K562 (cell line): ENCODE data around the gene GPC1. TPM values are rescaled to one million over a fixed set of nuclear protein-coding genes. Genes with fewer than 3 reads are reported as not detected.

Source experiments
- BMI1 ChIP-seq: fragments of 150-350 bp; IDR thresholded peaks from 2 replicates; pipeline ENCODE4 v1.6.1; 2014; ENCODE audit warnings: low read length
- CCAR2 ChIP-seq: fragments of 200-400 bp; formaldehyde crosslinking; IDR thresholded peaks from 2 replicates; pipeline ENCODE4 v1.6.1; 2017; ENCODE audit warnings: mild to moderate bottlenecking, low read depth, low read length
- FOXK2 ChIP-seq, 2 experiments: fragments of 450-650 bp; IDR thresholded peaks in 1 of 2; conservative IDR thresholded peaks in 1 of 2; 2 replicates each; pipeline ENCODE4 v1.6.1; 2016; ENCODE audit warnings: low read depth in 2 of 2, mild to moderate bottlenecking in 1 of 2
- KLF16 ChIP-seq: IDR thresholded peaks from 2 replicates; pipeline ENCODE4 v1.6.1; 2016; ENCODE audit warnings: antibody characterized with exemption
- MAFK ChIP-seq: IDR thresholded peaks from 2 replicates; pipeline ENCODE4 v1.6.1; 2011; ENCODE audit warnings: low read length, improper control_type of control experiment
- PHTF2 ChIP-seq: fragments of 250-450 bp; sonication (Bioruptor Pico); IDR thresholded peaks from 2 replicates; pipeline ENCODE4 v1.5.0; 2021; ENCODE audit warnings: mild to moderate bottlenecking
- RFX1 ChIP-seq: fragments of 450-650 bp; IDR thresholded peaks from 2 replicates; pipeline ENCODE4 v1.6.1; 2016; ENCODE audit warnings: mild to moderate bottlenecking, moderate library complexity
- SMARCB1 ChIP-seq: IDR thresholded peaks from 2 replicates; pipeline ENCODE4 v1.6.1; 2011; ENCODE audit warnings: improper control_type of control experiment, low read depth; ENCODE audit not compliant: insufficient read length
- SMARCC2 ChIP-seq: fragments of 450-650 bp; IDR thresholded peaks from 2 replicates; pipeline ENCODE4 v1.6.1; 2017; ENCODE audit warnings: antibody characterized with exemption, moderate library complexity, mild to moderate bottlenecking, low read depth
- STAG1 ChIP-seq: sonication (generic); formaldehyde crosslinking; IDR thresholded peaks from 2 replicates; pipeline ENCODE4 v1.5.0; 2020; ENCODE audit warnings: missing genetic modification reagents, borderline replicate concordance
- ZNF165 ChIP-seq: fragments of 250-450 bp; sonication (Bioruptor Pico); IDR thresholded peaks from 2 replicates; pipeline ENCODE4 v1.4.0; 2020; ENCODE audit warnings: borderline replicate concordance
- ZNF197 ChIP-seq: fragments of 200-800 bp; sonication (Bioruptor generic); IDR thresholded peaks from 2 replicates; pipeline ENCODE4 v1.6.1; 2016; ENCODE audit warnings: low read depth, missing genetic modification characterization, missing compliant biosample characterization
- polyA plus RNA-seq, 8 experiments: library from polyadenylated mRNA; depleted of rRNA in 4 of 8; stranded (reverse) in 5 of 8; unstranded in 3 of 8; fragments of >200 nt; fragmentation: Nextera tagmentation in 2 of 8; fragmentation: Illumina TruSeq in 1 of 8; extraction: Ambion mirVana in 2 of 8; extraction: Trizol in 1 of 8; gene quantifications; 2 replicates each; pipeline versions ENCODE4 v1.2.1 to v1.2.3, GENCODE V29; 2011 to 2014; ENCODE audit warnings: inconsistent platforms in 1 of 8, missing spikeins in 1 of 8
- total RNA-seq, 7 experiments: library from RNA; depleted of rRNA in 6 of 7; stranded (reverse); fragments of >200 nt in 6 of 7; fragmentation: Illumina TruSeq in 2 of 7; extraction: Trizol in 2 of 7; gene quantifications; 2 replicates each; pipeline versions ENCODE4 v1.2.1 to v1.2.3, GENCODE V29; 2011 to 2021; ENCODE audit warnings: low replicate concordance in 1 of 7
- TF ChIP-seq, protein P1 (sequence below), 2 experiments: fragments of 450-650 bp; IDR thresholded peaks; 2 replicates each; pipeline ENCODE4 v1.6.1; 2016; ENCODE audit warnings: mild to moderate bottlenecking in 2 of 2, borderline replicate concordance in 1 of 2, low read depth in 1 of 2, moderate library complexity in 1 of 2

The GPC1 gene
- total and polyA plus RNA-seq, 9 of the 15 experiments (the other 6 are each of a cell fraction or from before 2014, with no cell fraction given) = 0.07 to 0.82 (median 0.14) TPM; not detected in 3

DNA sequence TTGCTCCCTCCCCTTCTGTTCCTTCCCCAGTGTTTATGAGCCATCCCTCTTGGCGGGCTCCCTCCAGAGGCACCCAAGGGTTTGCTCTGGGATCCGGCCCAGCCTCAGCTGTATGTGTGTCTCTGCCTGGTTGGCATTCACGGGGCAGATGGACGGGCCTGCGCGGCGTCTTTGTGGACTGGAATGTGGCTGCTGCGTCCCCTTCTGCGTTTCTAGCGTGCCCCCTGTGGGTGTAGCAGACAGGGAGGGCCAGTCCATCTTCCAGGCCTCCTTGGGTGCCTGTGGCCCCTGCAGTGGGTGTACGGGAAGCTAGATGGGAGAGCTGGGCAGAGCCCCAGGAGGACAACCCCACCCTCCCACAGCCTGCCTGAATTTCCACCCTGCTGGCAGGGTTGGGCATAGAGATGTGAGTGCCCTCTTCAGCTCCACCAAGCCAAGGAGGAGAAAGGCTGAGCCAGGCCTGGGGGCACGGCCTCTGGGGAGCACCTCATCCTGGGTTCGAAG lies 15.7 kb downstream of the GPC1 start (continued):
- TF ChIP-seq ZNF197 (CRISPR knock-in tag) = no peak
- TF ChIP-seq SMARCC2 = no peak
- no peak for TF ChIP-seq PHTF2 (CRISPR knock-in tag)
- TF ChIP-seq RFX1 = no peak
- no peak for TF ChIP-seq SMARCB1
- TF ChIP-seq ZNF165 (CRISPR knock-in tag) = no peak
- no peak for TF ChIP-seq BMI1
- TF ChIP-seq KLF16 = no peak
- TF ChIP-seq STAG1 (CRISPR knock-in tag) = no peak
- no peak for TF ChIP-seq MAFK
- TF ChIP-seq, protein P1, sequence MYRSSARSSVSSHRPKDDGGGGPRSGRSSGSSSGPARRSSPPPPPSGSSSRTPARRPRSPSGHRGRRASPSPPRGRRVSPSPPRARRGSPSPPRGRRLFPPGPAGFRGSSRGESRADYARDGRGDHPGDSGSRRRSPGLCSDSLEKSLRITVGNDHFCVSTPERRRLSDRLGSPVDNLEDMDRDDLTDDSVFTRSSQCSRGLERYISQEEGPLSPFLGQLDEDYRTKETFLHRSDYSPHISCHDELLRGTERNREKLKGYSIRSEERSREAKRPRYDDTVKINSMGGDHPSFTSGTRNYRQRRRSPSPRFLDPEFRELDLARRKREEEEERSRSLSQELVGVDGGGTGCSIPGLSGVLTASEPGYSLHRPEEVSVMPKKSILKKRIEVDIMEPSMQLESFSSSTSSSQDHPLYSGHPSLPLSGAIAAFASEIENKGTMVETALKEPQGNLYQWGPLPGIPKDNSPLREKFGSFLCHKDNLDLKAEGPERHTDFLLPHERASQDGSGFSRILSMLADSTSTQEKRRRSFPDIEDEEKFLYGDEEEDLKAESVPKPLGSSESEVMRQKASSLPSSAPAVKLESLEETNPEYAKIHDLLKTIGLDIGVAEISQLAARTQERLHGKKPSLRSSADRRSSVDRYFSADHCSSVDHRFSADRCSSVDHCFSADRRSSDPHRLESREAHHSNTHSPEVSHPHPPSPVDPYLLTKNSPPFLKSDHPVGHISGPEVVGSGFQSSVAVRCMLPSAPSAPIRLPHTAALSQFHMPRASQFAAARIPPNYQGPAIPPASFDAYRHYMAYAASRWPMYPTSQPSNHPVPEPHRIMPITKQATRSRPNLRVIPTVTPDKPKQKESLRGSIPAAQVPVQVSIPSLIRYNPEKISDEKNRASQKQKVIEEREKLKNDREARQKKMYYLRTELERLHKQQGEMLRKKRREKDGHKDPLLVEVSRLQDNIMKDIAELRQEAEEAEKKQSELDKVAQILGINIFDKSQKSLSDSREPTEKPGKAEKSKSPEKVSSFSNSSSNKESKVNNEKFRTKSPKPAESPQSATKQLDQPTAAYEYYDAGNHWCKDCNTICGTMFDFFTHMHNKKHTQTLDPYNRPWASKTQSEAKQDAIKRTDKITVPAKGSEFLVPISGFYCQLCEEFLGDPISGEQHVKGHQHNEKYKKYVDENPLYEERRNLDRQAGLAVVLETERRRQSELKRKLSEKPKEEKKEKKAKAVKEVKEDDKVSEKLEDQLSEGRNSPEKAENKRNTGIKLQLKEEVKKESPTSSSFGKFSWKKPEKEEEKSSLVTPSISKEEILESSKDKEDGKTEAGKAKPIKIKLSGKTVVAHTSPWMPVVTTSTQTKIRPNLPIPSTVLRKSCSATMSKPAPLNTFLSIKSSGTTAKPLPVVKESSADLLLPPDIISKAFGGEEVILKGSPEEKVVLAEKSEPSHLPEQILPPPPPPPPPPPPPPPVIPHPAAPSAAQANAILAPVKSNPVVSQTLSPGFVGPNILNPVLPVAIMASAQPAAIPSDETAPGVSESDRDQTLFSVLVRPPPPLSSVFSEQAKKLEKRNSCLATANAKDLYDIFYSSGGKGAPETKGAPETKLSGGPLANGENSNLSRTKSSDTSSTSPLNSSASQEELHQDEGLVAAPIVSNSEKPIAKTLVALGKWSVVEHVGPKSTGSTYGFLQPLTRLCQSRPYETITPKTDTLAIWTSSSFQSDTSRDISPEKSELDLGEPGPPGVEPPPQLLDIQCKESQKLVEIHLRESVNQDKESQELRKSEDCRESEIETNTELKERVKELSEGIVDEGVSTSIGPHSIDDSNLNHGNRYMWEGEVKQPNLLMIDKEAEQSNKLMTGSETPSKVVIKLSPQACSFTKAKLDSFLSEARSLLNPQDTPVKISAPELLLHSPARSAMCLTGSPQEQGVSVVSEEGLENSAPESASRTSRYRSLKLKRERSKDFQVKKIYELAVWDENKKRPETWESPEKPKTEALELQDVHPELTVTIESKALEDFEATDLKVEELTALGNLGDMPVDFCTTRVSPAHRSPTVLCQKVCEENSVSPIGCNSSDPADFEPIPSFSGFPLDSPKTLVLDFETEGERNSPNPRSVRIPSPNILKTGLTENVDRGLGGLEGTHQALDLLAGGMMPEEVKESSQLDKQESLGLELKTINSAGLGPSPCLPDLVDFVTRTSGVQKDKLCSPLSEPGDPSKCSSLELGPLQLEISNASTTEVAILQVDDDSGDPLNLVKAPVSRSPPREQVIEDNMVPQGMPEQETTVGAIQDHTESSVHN (IDR thresholded peaks at IDR 0.05; ENCODE audit: borderline replicate concordance in 1 of 2, low read depth in 1 of 2) = no peak
- TF ChIP-seq CCAR2 = no peak
- TF ChIP-seq FOXK2 (conservative IDR thresholded peaks at IDR 0.05 in 1 of 2, IDR thresholded peaks at IDR 0.05 in 1 of 2; ENCODE audit: low read depth in 2 of 2) = no peak
